ENCODE data around the gene PPP1R3G.

GRCh38 chr6:5044866-5045265 is 40.3 kb upstream of the PPP1R3G start:
- no peak for TF ChIP-seq CTCF (IDR thresholded peaks at IDR 0.05; ENCODE audit: insufficient read depth, low read depth, low read length)
- TF ChIP-seq EZH2 (IDR thresholded peaks at IDR 0.05; ENCODE audit: insufficient read depth, low read length) = no peak

All from astrocyte (in vitro differentiated cells and primary cell).